Ovary (tissue), 9 donors: ENCODE measurements around the gene HLA-DQA2. TPM values are rescaled to one million over a fixed set of nuclear protein-coding genes. Genes with fewer than 3 reads are reported as not detected.

Experiments used
- DNase-seq, 5 donors: peaks; one replicate each; pipeline ENCODE4 v3.0.0-alpha.2; 2019 to 2020
- H3K27ac ChIP-seq, 2 donors: fragments of 200-600 bp; one replicate each; pipeline versions ENCODE4 v1.5.1 to v1.8.0; 2019 to 2022
- H3K27me3 ChIP-seq: fragments of 200-600 bp; one replicate; pipeline ENCODE4 v1.8.0; 2022
- H3K36me3 ChIP-seq: fragments of 200-600 bp; sonication (generic); one replicate; pipeline ENCODE4 v1.5.1; 2019
- H3K4me1 ChIP-seq: one replicate; pipeline ENCODE4 v1.8.1; 2013; ENCODE audit warnings: mild to moderate bottlenecking, moderate library complexity; ENCODE audit not compliant: insufficient read depth
- H3K4me3 ChIP-seq: fragments of 200-600 bp; sonication (generic); one replicate; pipeline ENCODE4 v1.5.1; 2017
- H3K9me3 ChIP-seq, 2 donors: fragments of 200-600 bp in 1 of 2; sonication (generic) in 1 of 2; one replicate each; pipeline versions ENCODE4 v1.5.1 to v1.8.1; 2013 to 2019; ENCODE audit warnings: mild to moderate bottlenecking in 1 of 2, moderate library complexity in 1 of 2
- CTCF ChIP-seq, 3 donors: fragments of 450-650 bp in 2 of 3; fragments of 200-600 bp in 1 of 3; IDR thresholded peaks; one replicate each; pipeline versions ENCODE4 v1.5.1 to v1.8.0; 2016 to 2022; ENCODE audit warnings: antibody characterized with exemption in 3 of 3, mild to moderate bottlenecking in 1 of 3
- EP300 ChIP-seq: sonication (generic); formaldehyde crosslinking; IDR thresholded peaks from one replicate; pipeline ENCODE4 v1.6.1; 2017; ENCODE audit warnings: antibody characterized with exemption
- POLR2A ChIP-seq: fragments of 450-650 bp; IDR thresholded peaks from one replicate; pipeline ENCODE4 v1.6.1; 2017; ENCODE audit warnings: antibody characterized with exemption, mild to moderate bottlenecking, moderate library complexity
- WGBS, 3 donors: extraction: QIAGEN DNeasy Blood & Tissue Kit in 1 of 3; methylation state at CpG; one replicate each; pipeline versions ENCODE4 v1.1.5 to v1.1.7; 2013 to 2017; 5-methylcytosine and 5-hydroxymethylcytosine counted together
- intact Hi-C, 4 donors: fragments of 100-400 bp; cut with DNase I; formaldehyde crosslinking; loops; one replicate each; pipeline versions ENCODE4 v1.11.0 to v1.15.1; 2022 to 2023
- polyA plus RNA-seq, 2 donors: library from polyadenylated mRNA; stranded (reverse); fragments of 200-250 nt in 1 of 2; fragments of 350-450 nt in 1 of 2; fragmentation: Illumina TruSeq in 1 of 2; extraction: RNeasy Lipid Tissue Mini Kit (QIAGEN cat#74804) in 1 of 2; gene quantifications; one replicate each; pipeline ENCODE4 v1.2.3, GENCODE V29; 2013 to 2014
- total RNA-seq, 7 donors: library from RNA; depleted of rRNA in 2 of 7; stranded (reverse); fragments of >200 nt in 2 of 7; fragmentation: NEBNext Ultra II Directional in 3 of 7; extraction: Animal tissue kit (Norgen Biotek cat#: 25700) in 3 of 7; gene quantifications; one replicate each; pipeline versions ENCODE4 v1.1.0 to v1.2.4, GENCODE V29; 2016 to 2023
- donor health status: DM: no; HTN: no; CAD: no; lungs with moderate emphysema.
- donor health status: DM: no; HTN: no; CAD: no.
- donor health status: Bipolar disorder and iron deficiency.
- donor health status: DM: yes; HTN: yes; CAD: no.
- donor health status: DM: no; HTN: no; CAD: no.
- donor health status: DM: yes; HTN: yes; CAD: no.

Gene HLA-DQA2
- total and polyA plus RNA-seq, 9 donors, result 0.66 to 29.3 (median 1.5) TPM; not detected in 4

GRCh38 chr6:32759669-32760068 is 18.5 kb downstream of the HLA-DQA2 start:
- H3K27ac ChIP-seq, result no peak overlapping the region
- intact Hi-C loops, result loop anchor here in 1 of 4 donors (10.0 kb wide), 1 partner anchor 125 kb away; the partner anchor contains the start of gene HLA-DQA1
- H3K36me3 ChIP-seq, result no peaks in the 10 kb centered on the region
- H3K27me3 ChIP-seq, result no peaks in the 10 kb centered on the region
- H3K4me1 ChIP-seq, result no peaks in the 10 kb centered on the region
- no peaks in the 10 kb centered on the region for H3K9me3 ChIP-seq
- 81 to 89% (median 83%) methylated on average over 1 of the region's 1 CpG for WGBS, 3 donors
- no peak overlapping the region for H3K4me3 ChIP-seq
- no peak for DNase-seq
- TF ChIP-seq CTCF (IDR thresholded peaks at IDR 0.05) (no peak), EP300 (no peak), POLR2A (no peak)

GRCh38 chr6:32761072-32761471 is 19.9 kb downstream of the HLA-DQA2 start:
- Histone ChIP-seq H3K4me3 (no peak overlapping the region), H3K36me3 (no peaks in the 10 kb centered on the region), H3K4me1 (no peaks in the 10 kb centered on the region), H3K27ac (no peak overlapping the region), H3K9me3 (no peaks in the 10 kb centered on the region), H3K27me3 (no peaks in the 10 kb centered on the region)
- intact Hi-C loops, result no loop called here
- TF ChIP-seq CTCF (IDR thresholded peaks at IDR 0.05) (no peak), EP300 (no peak), POLR2A (no peak)
- WGBS, 3 donors, result 75 to 88% (median 84%) methylated on average over 16 of the region's 16 CpGs
- no peak for DNase-seq

GRCh38 chr6:32761548-32761947 is 20.4 kb downstream of the HLA-DQA2 start:
- Histone ChIP-seq H3K9me3 (no peaks in the 10 kb centered on the region), H3K4me1 (no peaks in the 10 kb centered on the region), H3K36me3 (no peaks in the 10 kb centered on the region), H3K4me3 (no peak overlapping the region), H3K27me3 (no peaks in the 10 kb centered on the region), H3K27ac (no peak overlapping the region)
- intact Hi-C loops, result no loop called here
- no peak for DNase-seq
- 65 to 70% (median 70%) methylated on average over 39 to 40 of the region's 40 CpGs for WGBS, 3 donors
- no peak for TF ChIP-seq POLR2A
- no peak for TF ChIP-seq CTCF (IDR thresholded peaks at IDR 0.05)
- no peak for TF ChIP-seq EP300

- intact Hi-C loops, result no loop called here
- no peaks in the 10 kb centered on the region for H3K4me1 ChIP-seq
- 44 to 47% (median 47%) methylated on average over 4 of the region's 4 CpGs for WGBS, 3 donors
- H3K9me3 ChIP-seq, result no peaks in the 10 kb centered on the region
- DNase-seq, result no peak
- no peak within 1 kb of the TSS for H3K27ac ChIP-seq
- no peaks in the 10 kb centered on the region for H3K36me3 ChIP-seq
- TF ChIP-seq EP300 (no peak), POLR2A (no peak), CTCF (IDR thresholded peaks at IDR 0.05) (no peak)
- H3K4me3 ChIP-seq, result no peak within 1 kb of the TSS
- no peaks in the 10 kb centered on the region for H3K27me3 ChIP-seq
Observed at GRCh38 chr6:32763421-32763820, 22.2 kb downstream of the HLA-DQA2 start, which contains the start of gene HLA-DQB2. TSS of gene HLA-DQB2 (minus strand) at chr6:32763532. CDS start at chr6:32763470, 62 bp downstream.

- TF ChIP-seq POLR2A (no peak), CTCF (IDR thresholded peaks at IDR 0.05) (no peak), EP300 (no peak)
- WGBS, 3 donors, result 33 to 50% (median 39%) methylated on average over 1 of the region's 1 CpG
- Histone ChIP-seq H3K9me3 (no peaks in the 10 kb centered on the region), H3K27ac (no peak overlapping the region), H3K4me3 (no peak overlapping the region), H3K27me3 (no peaks in the 10 kb centered on the region), H3K36me3 (no peaks in the 10 kb centered on the region), H3K4me1 (no peaks in the 10 kb centered on the region)
- no peak for DNase-seq
- intact Hi-C loops, result no loop called here
Observed at GRCh38 chr6:32764048-32764447, 22.9 kb downstream of the HLA-DQA2 start.
